Measurements from ENCODE around the gene NUMBL. TPM values are rescaled to one million over a fixed set of nuclear protein-coding genes. Genes with fewer than 3 reads are reported as not detected.

The NUMBL gene
- total and polyA plus RNA-seq, 2 of the 13 experiments (the other 11 are each of a cell fraction or from before 2014, with no cell fraction given): 0.49 to 2.3 TPM

DNA sequence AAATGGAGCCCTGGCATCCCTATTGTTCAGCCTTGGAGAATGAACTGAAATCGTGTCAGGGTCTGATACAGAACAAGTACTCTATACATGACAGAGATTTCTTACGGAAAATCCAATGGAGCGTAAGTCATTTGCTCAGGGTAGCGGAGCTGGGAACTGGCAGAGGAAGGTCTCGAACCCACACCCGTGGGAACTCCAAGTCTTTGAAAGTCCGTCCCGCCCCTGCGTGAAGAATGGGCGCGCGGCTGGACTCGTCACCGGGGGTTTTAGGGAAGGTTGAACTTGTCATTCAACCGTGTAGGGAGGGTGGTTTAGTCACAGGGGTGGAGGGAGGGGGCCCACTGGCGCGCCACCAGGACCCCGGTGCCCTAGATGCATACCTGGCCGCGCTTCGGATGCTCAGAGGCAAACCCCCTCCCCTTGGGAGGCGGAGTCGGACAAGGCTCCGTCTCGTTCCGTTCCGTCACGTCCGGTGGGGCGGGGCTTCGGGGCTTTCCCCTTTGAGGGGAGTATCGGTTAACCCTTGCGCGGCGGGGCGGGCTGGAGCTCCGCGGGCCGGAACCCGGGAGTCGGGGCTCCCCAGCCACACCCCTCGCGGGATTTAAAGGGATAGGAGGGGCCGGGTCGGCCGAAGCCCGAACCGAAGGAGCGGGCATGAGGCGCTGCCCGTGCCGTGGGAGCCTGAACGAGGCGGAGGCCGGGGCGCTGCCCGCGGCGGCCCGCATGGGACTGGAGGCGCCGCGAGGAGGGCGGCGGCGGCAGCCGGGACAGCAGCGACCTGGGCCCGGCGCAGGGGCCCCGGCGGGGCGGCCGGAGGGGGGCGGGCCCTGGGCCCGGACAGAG, 26.3 kb upstream of the NUMBL start, which contains the start of the genes COQ8B and ITPKC (continued):
- TF ChIP-seq, protein P1, sequence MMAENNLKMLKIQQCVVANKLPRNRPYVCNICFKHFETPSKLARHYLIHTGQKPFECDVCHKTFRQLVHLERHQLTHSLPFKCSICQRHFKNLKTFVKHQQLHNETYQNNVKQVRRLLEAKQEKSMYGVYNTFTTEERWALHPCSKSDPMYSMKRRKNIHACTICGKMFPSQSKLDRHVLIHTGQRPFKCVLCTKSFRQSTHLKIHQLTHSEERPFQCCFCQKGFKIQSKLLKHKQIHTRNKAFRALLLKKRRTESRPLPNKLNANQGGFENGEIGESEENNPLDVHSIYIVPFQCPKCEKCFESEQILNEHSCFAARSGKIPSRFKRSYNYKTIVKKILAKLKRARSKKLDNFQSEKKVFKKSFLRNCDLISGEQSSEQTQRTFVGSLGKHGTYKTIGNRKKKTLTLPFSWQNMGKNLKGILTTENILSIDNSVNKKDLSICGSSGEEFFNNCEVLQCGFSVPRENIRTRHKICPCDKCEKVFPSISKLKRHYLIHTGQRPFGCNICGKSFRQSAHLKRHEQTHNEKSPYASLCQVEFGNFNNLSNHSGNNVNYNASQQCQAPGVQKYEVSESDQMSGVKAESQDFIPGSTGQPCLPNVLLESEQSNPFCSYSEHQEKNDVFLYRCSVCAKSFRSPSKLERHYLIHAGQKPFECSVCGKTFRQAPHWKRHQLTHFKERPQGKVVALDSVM (CRISPR knock-in tag; IDR thresholded peaks at IDR 0.05): no peak
- no peak for TF ChIP-seq FUBP1 (CRISPR knock-in tag; IDR thresholded peaks at IDR 0.05; ENCODE audit: borderline replicate concordance)
- 0 out of 2 replicates have a peak, but pooled peaks have one; percentile 20 for TF ChIP-seq ZFP36L1 (CRISPR knock-in tag; IDR thresholded peaks at IDR 0.05)
- no peak for TF ChIP-seq LCORL (IDR thresholded peaks at IDR 0.05)
- peak; percentile 59; the same call in 1 of the 2 replicates for TF ChIP-seq LCORL (CRISPR knock-in tag; IDR thresholded peaks at IDR 0.05)
- TF ChIP-seq, protein P2, sequence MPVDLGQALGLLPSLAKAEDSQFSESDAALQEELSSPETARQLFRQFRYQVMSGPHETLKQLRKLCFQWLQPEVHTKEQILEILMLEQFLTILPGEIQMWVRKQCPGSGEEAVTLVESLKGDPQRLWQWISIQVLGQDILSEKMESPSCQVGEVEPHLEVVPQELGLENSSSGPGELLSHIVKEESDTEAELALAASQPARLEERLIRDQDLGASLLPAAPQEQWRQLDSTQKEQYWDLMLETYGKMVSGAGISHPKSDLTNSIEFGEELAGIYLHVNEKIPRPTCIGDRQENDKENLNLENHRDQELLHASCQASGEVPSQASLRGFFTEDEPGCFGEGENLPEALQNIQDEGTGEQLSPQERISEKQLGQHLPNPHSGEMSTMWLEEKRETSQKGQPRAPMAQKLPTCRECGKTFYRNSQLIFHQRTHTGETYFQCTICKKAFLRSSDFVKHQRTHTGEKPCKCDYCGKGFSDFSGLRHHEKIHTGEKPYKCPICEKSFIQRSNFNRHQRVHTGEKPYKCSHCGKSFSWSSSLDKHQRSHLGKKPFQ (CRISPR knock-in tag; IDR thresholded peaks at IDR 0.05; ENCODE audit: insufficient replicate concordance): no peak
- no peak for TF ChIP-seq ZNF670 (CRISPR knock-in tag; IDR thresholded peaks at IDR 0.05; ENCODE audit: borderline replicate concordance)
- no peak; the same call in 1 of the 2 replicates for TF ChIP-seq HCFC1 (IDR thresholded peaks at IDR 0.05; ENCODE audit: low read depth, low read length)
- TF ChIP-seq, protein P3, sequence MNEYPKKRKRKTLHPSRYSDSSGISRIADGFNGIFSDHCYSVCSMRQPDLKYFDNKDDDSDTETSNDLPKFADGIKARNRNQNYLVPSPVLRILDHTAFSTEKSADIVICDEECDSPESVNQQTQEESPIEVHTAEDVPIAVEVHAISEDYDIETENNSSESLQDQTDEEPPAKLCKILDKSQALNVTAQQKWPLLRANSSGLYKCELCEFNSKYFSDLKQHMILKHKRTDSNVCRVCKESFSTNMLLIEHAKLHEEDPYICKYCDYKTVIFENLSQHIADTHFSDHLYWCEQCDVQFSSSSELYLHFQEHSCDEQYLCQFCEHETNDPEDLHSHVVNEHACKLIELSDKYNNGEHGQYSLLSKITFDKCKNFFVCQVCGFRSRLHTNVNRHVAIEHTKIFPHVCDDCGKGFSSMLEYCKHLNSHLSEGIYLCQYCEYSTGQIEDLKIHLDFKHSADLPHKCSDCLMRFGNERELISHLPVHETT (CRISPR knock-in tag; conservative IDR thresholded peaks at IDR 0.05): no peak
- no peak for TF ChIP-seq DDIT3 (CRISPR knock-in tag; IDR thresholded peaks at IDR 0.05)
- TF ChIP-seq BATF2 (CRISPR knock-in tag; IDR thresholded peaks at IDR 0.05): no peak
- no peak for TF ChIP-seq ZNF329 (CRISPR knock-in tag; IDR thresholded peaks at IDR 0.05; ENCODE audit: low read depth)

Data from HepG2 (cell line).